HCT116 (cell line): ENCODE data around the gene C16orf95.

ENCODE experiments used
- ATF3 ChIP-seq: IDR thresholded peaks from 2 replicates; pipeline ENCODE4 v1.6.1; 2012
- CBX3 ChIP-seq: IDR thresholded peaks from 2 replicates; pipeline ENCODE4 v1.6.1; 2012; ENCODE audit warnings: low read depth
- CEBPB ChIP-seq: IDR thresholded peaks from 2 replicates; pipeline ENCODE4 v1.6.1; 2012; ENCODE audit warnings: low read depth
- CTCF ChIP-seq, 3 experiments: fragments of 200-600 bp in 1 of 3; sonication (generic) in 1 of 3; IDR thresholded peaks in 2 of 3; conservative IDR thresholded peaks in 1 of 3; 2 replicates each; pipeline ENCODE4 v1.5.1; 2012 to 2017; ENCODE audit warnings: low read depth in 2 of 3, low read length in 2 of 3, antibody characterized with exemption in 1 of 3, borderline replicate concordance in 1 of 3, control low read depth in 1 of 3, mild to moderate bottlenecking in 1 of 3, mixed read lengths in 1 of 3, mixed run types in 1 of 3, moderate library complexity in 1 of 3; ENCODE audit not compliant: insufficient read depth in 1 of 3
- EGR1 ChIP-seq: IDR thresholded peaks from 2 replicates; pipeline ENCODE4 v1.6.1; 2012; ENCODE audit warnings: low read depth
- EZH2 ChIP-seq: fragments of 200-600 bp; sonication (generic); IDR thresholded peaks from 2 replicates; pipeline ENCODE4 v1.6.1; 2017; ENCODE audit warnings: antibody characterized with exemption, mixed run types
- FOSL1 ChIP-seq: IDR thresholded peaks from 2 replicates; pipeline ENCODE4 v1.6.1; 2012; ENCODE audit warnings: low read depth
- MAX ChIP-seq: IDR thresholded peaks from 2 replicates; pipeline ENCODE4 v1.6.1; 2012
- POLR2A ChIP-seq: IDR thresholded peaks from 2 replicates; pipeline ENCODE4 v1.7.0; 2011; ENCODE audit warnings: borderline replicate concordance; ENCODE audit not compliant: insufficient read depth, insufficient read length; ENCODE audit errors: extremely low read depth
- POLR2AphosphoS5 ChIP-seq: IDR thresholded peaks from 2 replicates; pipeline ENCODE4 v1.6.1; 2011; ENCODE audit warnings: mild to moderate bottlenecking, low read depth, low read length, moderate library complexity
- RAD21 ChIP-seq: IDR thresholded peaks from 2 replicates; pipeline ENCODE4 v1.6.1; 2012; ENCODE audit warnings: low read depth, mild to moderate bottlenecking
- REST ChIP-seq: IDR thresholded peaks from 2 replicates; pipeline ENCODE4 v1.6.1; 2012; ENCODE audit warnings: low read depth
- SRF ChIP-seq: IDR thresholded peaks from 2 replicates; pipeline ENCODE4 v1.6.1; 2012; ENCODE audit warnings: low read depth
- ZBTB33 ChIP-seq: IDR thresholded peaks from 2 replicates; pipeline ENCODE4 v1.6.1; 2011; ENCODE audit warnings: mild to moderate bottlenecking, low read length, moderate library complexity; ENCODE audit not compliant: insufficient replicate concordance; ENCODE audit errors: extremely low read depth

- no peak for TF ChIP-seq RAD21
- no peak for TF ChIP-seq MAX
- no peak for TF ChIP-seq REST
- no peak for TF ChIP-seq CTCF (IDR thresholded peaks at IDR 0.05 in 2 of 3, conservative IDR thresholded peaks at IDR 0.05 in 1 of 3; ENCODE audit: borderline replicate concordance in 1 of 3, insufficient read depth in 1 of 3, low read depth in 2 of 3, low read length in 2 of 3)
- no peak for TF ChIP-seq POLR2A
- no peak for TF ChIP-seq EZH2
- TF ChIP-seq CBX3: no peak
- no peak for TF ChIP-seq POLR2AphosphoS5
- no peak for TF ChIP-seq ATF3
- no peak for TF ChIP-seq ZBTB33
- TF ChIP-seq FOSL1: no peak
- TF ChIP-seq SRF: no peak
- no peak for TF ChIP-seq CEBPB
- TF ChIP-seq EGR1: no peak
Measured at GRCh38 chr16:87316450-87316922, 706 bp downstream of the C16orf95 start.
